Measurements from ENCODE around the gene MTERF2.

The MTERF2 gene

DNA sequence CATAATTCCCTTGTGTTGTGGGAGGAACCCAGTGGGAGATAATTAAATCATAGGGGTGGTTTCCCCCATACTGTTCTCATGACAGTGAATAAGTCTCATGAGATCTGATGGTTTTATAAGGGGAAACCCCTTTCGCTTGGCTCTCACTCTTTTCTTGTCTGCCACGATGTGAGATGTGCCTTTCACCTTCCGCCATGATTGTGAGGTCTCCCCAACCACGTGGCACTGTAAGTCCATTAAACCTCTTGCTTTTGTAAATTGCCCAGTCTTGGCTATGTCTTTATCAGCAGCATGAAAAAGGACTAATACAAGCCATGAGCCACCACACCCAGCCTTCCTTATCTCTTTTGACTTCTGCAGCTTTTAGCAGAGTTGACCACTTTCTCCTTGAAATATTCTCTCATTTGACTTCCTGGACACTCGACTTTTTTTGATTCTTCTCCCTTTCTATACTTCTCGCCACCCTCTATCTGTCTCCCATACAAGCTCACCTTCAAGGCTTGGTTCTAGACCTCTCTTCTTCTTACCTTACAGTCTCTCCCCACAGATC, 2.3 kb downstream of the MTERF2 start:
- Histone ChIP-seq H3K36me3 (ENCODE audit: control insufficient read depth, low read length) (peaks cover 15% of the 10 kb centered on the region), H3K27me3 (ENCODE audit: control insufficient read depth, low read length) (0 out of 2 replicates have a peak, but pooled peaks cover 5% of the 10 kb centered on the region), H3K9me3 (ENCODE audit: control insufficient read depth, insufficient read depth, low read length) (no peaks in the 10 kb centered on the region), H3K4me1 (ENCODE audit: control insufficient read depth, low read length) (peaks cover 15% of the 10 kb centered on the region), H3K27ac (ENCODE audit: low read depth, low read length) (no peak overlapping the region), H3K4me3 (ENCODE audit: low read length) (no peak overlapping the region), H3K4me2 (ENCODE audit: low read length) (no peak overlapping the region), H4K20me1 (ENCODE audit: control insufficient read depth, insufficient read depth, low read depth, low read length) (no peaks in the 10 kb centered on the region), H3K9me2 (replicated peaks; ENCODE audit: control insufficient read depth, low read length) (no peaks in the 10 kb centered on the region), H3K79me2 (ENCODE audit: control insufficient read depth, low read length) (peaks cover 13% of the 10 kb centered on the region), H3F3A (ENCODE audit: control insufficient read depth, insufficient read depth) (no peaks in the 10 kb centered on the region)
- no peak for TF ChIP-seq EZH2phosphoT487 (IDR thresholded peaks at IDR 0.05; ENCODE audit: borderline replicate concordance, low read length)
- TF ChIP-seq, protein P1, sequence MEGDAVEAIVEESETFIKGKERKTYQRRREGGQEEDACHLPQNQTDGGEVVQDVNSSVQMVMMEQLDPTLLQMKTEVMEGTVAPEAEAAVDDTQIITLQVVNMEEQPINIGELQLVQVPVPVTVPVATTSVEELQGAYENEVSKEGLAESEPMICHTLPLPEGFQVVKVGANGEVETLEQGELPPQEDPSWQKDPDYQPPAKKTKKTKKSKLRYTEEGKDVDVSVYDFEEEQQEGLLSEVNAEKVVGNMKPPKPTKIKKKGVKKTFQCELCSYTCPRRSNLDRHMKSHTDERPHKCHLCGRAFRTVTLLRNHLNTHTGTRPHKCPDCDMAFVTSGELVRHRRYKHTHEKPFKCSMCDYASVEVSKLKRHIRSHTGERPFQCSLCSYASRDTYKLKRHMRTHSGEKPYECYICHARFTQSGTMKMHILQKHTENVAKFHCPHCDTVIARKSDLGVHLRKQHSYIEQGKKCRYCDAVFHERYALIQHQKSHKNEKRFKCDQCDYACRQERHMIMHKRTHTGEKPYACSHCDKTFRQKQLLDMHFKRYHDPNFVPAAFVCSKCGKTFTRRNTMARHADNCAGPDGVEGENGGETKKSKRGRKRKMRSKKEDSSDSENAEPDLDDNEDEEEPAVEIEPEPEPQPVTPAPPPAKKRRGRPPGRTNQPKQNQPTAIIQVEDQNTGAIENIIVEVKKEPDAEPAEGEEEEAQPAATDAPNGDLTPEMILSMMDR (IDR thresholded peaks at IDR 0.05; ENCODE audit: low read depth, low read length, poor library complexity, severe bottlenecking) = no peak

DNA sequence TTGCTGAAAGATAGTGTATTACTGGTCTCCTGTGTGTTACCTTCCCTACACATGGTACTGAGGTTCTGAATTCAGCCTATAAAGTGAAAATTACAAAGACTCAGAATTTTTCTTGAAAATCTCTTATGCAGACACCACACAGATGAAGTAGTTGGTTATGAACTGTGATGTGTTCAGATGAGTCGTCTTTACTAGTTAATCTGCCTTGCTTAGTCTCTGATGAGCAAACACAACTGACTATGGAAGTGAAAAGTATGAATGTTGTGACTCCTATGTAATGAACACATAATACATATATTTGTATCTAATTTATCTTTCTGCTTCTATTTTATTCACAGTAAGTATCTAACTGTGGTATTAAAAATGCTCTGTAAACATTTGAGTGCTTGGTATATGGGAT, 4.7 kb downstream of the MTERF2 start:
- Histone ChIP-seq H3K27me3 (ENCODE audit: control insufficient read depth, low read length) (no peaks in the 10 kb centered on the region), H3F3A (ENCODE audit: control insufficient read depth, insufficient read depth) (no peaks in the 10 kb centered on the region), H3K9me2 (replicated peaks; ENCODE audit: control insufficient read depth, low read length) (no peaks in the 10 kb centered on the region), H3K4me1 (ENCODE audit: control insufficient read depth, low read length) (peaks cover 11% of the 10 kb centered on the region), H3K4me2 (ENCODE audit: low read length) (no peak overlapping the region), H3K36me3 (ENCODE audit: control insufficient read depth, low read length) (peaks cover 17% of the 10 kb centered on the region), H3K27ac (ENCODE audit: low read depth, low read length) (no peak overlapping the region), H3K9me3 (ENCODE audit: control insufficient read depth, insufficient read depth, low read length) (no peaks in the 10 kb centered on the region), H4K20me1 (ENCODE audit: control insufficient read depth, insufficient read depth, low read depth, low read length) (no peaks in the 10 kb centered on the region), H3K4me3 (ENCODE audit: low read length) (no peak overlapping the region), H3K79me2 (ENCODE audit: control insufficient read depth, low read length) (peaks cover 13% of the 10 kb centered on the region)
- TF ChIP-seq, protein P1 (IDR thresholded peaks at IDR 0.05; ENCODE audit: low read depth, low read length, poor library complexity, severe bottlenecking) = no peak
- TF ChIP-seq EZH2phosphoT487 (IDR thresholded peaks at IDR 0.05; ENCODE audit: borderline replicate concordance, low read length) = no peak

DNA sequence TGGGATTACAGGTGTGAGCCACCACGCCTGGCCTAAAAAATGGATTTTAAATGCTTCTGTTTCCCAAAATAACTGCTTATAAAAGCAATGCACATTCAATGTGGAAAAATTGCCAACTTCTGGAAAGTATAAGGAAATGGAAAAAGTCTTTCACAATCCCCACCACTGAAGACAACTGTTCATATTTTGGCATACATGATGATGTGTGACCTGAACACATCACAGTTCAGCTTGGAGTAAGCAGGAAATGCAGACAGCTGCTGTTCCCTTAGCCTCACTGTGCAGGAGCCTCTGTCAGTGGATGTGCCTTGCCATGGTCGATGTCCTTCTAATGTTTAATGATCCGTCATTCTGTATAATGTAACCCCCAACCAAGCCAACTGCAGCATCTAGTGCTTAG, 5.2 kb downstream of the MTERF2 start:
- Histone ChIP-seq H3K27ac (ENCODE audit: low read depth, low read length) (no peak overlapping the region), H3K79me2 (ENCODE audit: control insufficient read depth, low read length) (peaks cover 13% of the 10 kb centered on the region), H3K9me2 (replicated peaks; ENCODE audit: control insufficient read depth, low read length) (no peaks in the 10 kb centered on the region), H3K9me3 (ENCODE audit: control insufficient read depth, insufficient read depth, low read length) (no peaks in the 10 kb centered on the region), H3F3A (ENCODE audit: control insufficient read depth, insufficient read depth) (no peaks in the 10 kb centered on the region), H3K4me1 (ENCODE audit: control insufficient read depth, low read length) (peaks cover 9% of the 10 kb centered on the region), H3K36me3 (ENCODE audit: control insufficient read depth, low read length) (peaks cover 17% of the 10 kb centered on the region), H3K4me3 (ENCODE audit: low read length) (no peak overlapping the region), H3K4me2 (ENCODE audit: low read length) (no peak overlapping the region), H3K27me3 (ENCODE audit: control insufficient read depth, low read length) (no peaks in the 10 kb centered on the region), H4K20me1 (ENCODE audit: control insufficient read depth, insufficient read depth, low read depth, low read length) (no peaks in the 10 kb centered on the region)
- no peak for TF ChIP-seq EZH2phosphoT487 (IDR thresholded peaks at IDR 0.05; ENCODE audit: borderline replicate concordance, low read length)

DNA sequence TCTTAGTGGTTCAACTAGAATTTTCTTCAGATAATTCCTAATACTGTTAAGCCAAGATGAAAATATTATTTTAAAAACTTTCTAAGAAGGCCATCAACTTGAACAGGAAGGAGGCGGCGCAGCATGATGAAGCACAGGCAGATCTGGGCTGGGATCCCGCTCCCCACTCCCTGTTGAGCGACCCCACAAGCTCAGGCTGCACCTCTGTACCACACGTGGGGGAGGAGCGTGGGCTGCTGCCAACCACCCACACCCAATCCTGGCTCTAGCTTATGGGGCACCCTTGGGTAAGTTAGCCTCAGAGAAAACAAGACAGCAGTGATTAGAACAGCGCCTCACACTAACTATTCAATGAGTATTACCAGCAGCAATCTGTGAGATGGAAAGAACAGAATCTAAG, 6.0 kb downstream of the MTERF2 start:
- H3K9me2 ChIP-seq (replicated peaks; ENCODE audit: control insufficient read depth, low read length) = no peaks in the 10 kb centered on the region
- no peaks in the 10 kb centered on the region for H3K27me3 ChIP-seq (ENCODE audit: control insufficient read depth, low read length)
- H3F3A ChIP-seq (ENCODE audit: control insufficient read depth, insufficient read depth) = no peaks in the 10 kb centered on the region
- H3K27ac ChIP-seq (ENCODE audit: low read depth, low read length) = no peak overlapping the region
- H3K4me2 ChIP-seq (ENCODE audit: low read length) = no peak overlapping the region
- peaks cover 4% of the 10 kb centered on the region for H3K4me1 ChIP-seq (ENCODE audit: control insufficient read depth, low read length)
- H4K20me1 ChIP-seq (ENCODE audit: control insufficient read depth, insufficient read depth, low read depth, low read length) = no peaks in the 10 kb centered on the region
- TF ChIP-seq, protein P1 (IDR thresholded peaks at IDR 0.05; ENCODE audit: low read depth, low read length, poor library complexity, severe bottlenecking) = no peak
- no peak for TF ChIP-seq EZH2phosphoT487 (IDR thresholded peaks at IDR 0.05; ENCODE audit: borderline replicate concordance, low read length)
- peaks cover 6% of the 10 kb centered on the region for H3K79me2 ChIP-seq (ENCODE audit: control insufficient read depth, low read length)
- no peaks in the 10 kb centered on the region for H3K9me3 ChIP-seq (ENCODE audit: control insufficient read depth, insufficient read depth, low read length)
- peaks cover 21% of the 10 kb centered on the region for H3K36me3 ChIP-seq (ENCODE audit: control insufficient read depth, low read length)
- no peak overlapping the region for H3K4me3 ChIP-seq (ENCODE audit: low read length)

All from DOHH2 (cell line).